ENCODE results near the gene MLLT3.
A peak's percentile ranks its signal among the peaks of the same experiment; 100 is the strongest.
"Not testable (repeated sequence)": the region's sequence is repeated elsewhere in the genome, so short reads cannot be mapped to it uniquely, and the experiment has no call there.

Gene MLLT3

DNA sequence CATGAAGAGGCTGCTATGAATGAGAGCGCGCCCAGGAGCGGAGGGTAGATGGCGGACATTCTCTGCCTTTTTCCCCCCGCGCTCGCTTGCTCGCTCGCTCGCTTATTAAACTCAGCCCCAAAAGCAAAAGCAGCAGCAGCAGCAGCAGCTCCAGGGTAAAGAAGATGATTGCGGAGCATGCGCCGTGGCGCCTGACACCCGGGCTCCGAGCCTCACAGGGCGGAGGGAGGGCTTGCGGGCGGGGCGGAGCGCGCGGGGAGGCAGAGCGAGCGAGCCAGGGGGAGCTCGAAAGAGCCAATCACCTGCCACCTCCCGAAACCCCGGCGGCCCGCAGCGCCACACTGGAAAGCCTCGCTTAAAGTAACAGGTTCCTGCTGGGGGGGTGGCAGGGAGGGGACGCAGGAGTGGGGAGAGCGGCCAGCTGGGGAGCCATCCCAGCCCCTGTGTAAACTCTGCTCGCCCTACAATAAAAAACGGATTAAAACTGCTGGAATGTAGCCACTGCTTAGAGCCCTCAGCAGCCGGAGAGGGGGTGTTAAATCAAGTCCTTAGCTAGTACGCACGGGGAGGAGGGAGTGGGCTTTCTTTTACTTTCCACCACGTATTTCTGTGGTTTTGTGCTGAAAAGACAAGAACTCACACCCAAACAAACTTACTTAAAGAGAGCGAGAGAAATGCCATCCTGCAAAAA, at the start of gene MLLT3:
TSS of gene MLLT3 (minus strand) at position 170 of the 691 bp plus-strand sequence.
- DNase-seq = peak; percentile 90 to 98

- DNase-seq = no peak
These were observed 49.3 kb upstream of the MLLT3 start for GRCh38 chr9:20671635-20672034.

DNA sequence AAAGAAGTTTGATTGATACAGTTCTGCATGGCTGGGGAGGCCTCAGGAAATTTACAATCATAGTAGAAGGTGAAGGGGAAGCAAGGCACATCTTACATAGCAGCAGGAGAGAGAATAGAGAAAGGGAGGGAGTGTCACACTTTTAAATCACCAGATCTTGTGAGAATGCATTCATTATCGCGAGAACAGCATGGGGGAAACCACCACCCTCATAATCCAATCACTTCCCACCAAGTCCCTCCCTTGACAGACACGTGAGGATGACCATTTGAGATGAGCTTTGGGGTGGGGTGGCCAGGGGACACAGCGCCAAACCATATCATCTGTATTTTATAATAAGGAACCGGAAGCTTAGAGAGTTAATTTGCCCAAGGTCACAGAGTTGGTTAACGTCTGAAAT, 48.1 kb upstream of the MLLT3 start:
- DNase-seq = no peak

DNA sequence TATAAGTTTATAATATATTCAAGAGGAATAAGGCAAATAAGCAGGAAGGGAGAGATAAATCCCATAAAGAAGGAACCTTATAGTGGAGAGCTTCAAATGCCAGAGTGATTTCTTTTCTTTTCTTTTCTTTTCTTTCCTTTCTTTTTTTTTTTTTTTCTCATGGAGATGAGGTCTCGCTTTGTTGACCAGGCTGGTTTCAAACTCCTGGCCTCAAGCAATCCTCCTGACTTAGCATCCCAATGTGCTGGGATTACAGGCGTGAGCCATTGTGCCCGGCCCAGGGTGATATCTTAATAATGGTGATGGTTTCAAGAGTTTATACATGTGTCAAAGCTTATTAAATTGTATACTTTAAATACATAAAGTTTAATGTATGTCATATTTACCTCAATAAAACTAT, 42.2 kb upstream of the MLLT3 start:
- DNase-seq = no peak

- no peak for DNase-seq
These were observed 40.8 kb upstream of the MLLT3 start for GRCh38 chr9:20663133-20663532.

- peak in 1 of 2 experiments; percentile 37 for DNase-seq
These were observed 39.9 kb upstream of the MLLT3 start for GRCh38 chr9:20662156-20662555.

GRCh38 chr9:20659474-20659967, 37.2 kb upstream of the MLLT3 start:
- DNase-seq = no peak

- no peak for DNase-seq
These were observed 36.6 kb upstream of the MLLT3 start for GRCh38 chr9:20658677-20659473.

GRCh38 chr9:20658246-20658667, 36.0 kb upstream of the MLLT3 start:
- DNase-seq = not testable (repeated sequence)

GRCh38 chr9:20651939-20652338, 29.6 kb upstream of the MLLT3 start:
- DNase-seq = no peak

GRCh38 chr9:20650750-20651299, 28.5 kb upstream of the MLLT3 start:
- no peak for DNase-seq

- DNase-seq = no peak
These were observed 28.0 kb upstream of the MLLT3 start for GRCh38 chr9:20650313-20650712.

DNA sequence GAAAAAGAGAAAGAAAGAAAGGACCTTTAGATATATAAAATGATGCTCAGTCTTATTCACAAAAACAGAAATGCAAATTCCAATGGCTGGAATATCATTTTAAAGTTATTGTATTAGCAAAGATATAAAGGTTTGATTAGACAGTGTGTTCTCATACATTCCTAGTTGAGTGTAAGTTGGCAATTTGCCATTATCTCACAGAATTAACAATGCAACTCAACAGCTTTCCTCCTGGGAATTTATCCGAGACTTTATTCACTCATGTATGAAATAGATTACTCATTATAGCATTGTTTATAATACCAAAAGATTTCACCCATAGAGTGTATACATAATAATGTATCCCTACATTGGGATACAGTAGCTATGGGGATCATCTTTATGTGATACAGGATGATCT, 27.1 kb upstream of the MLLT3 start:
- peak in 1 of 2 experiments; percentile 62 for DNase-seq

- no peak for DNase-seq
These were observed 24.4 kb upstream of the MLLT3 start for GRCh38 chr9:20646656-20647055.

DNA sequence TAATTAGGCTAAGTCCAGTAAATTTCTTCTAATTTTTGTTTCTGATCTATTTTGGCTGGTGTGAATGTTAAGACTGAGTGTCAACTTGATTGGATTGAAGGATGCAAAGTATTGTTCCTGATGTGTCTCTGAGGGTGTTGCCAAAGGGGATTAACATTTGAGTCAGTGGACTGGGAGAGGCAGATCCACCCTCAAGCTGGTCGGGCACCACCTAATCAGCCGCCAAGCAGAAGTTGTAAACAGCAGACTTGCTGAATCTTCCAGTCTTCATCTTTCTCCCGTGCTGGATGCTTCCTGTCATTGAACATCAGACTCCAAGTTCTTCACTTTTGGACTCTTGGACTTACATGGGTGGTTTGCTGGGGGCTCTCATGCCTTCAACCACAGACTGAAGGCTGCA, 21.4 kb upstream of the MLLT3 start:
- peak in 1 of 2 experiments; percentile 46 for DNase-seq

DNA sequence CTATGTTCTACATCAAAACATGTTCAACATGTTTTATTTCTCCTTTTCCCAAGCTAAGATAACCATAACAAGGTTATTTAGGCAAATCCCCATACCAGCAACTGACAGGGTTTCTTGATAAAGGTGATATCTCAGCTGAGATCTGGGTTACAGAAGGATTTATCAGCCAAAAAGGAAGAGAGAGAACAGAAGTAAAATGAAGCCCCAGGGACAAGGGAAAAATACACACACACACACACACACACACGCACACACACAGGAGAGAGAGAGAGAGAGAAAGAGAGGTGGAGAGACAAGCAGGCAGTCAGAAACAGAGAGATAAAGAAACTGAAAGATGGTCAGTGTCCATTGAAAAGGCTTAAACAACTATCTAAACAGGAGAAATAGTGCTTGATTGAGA, 19.7 kb upstream of the MLLT3 start:
- DNase-seq = no peak

DNA sequence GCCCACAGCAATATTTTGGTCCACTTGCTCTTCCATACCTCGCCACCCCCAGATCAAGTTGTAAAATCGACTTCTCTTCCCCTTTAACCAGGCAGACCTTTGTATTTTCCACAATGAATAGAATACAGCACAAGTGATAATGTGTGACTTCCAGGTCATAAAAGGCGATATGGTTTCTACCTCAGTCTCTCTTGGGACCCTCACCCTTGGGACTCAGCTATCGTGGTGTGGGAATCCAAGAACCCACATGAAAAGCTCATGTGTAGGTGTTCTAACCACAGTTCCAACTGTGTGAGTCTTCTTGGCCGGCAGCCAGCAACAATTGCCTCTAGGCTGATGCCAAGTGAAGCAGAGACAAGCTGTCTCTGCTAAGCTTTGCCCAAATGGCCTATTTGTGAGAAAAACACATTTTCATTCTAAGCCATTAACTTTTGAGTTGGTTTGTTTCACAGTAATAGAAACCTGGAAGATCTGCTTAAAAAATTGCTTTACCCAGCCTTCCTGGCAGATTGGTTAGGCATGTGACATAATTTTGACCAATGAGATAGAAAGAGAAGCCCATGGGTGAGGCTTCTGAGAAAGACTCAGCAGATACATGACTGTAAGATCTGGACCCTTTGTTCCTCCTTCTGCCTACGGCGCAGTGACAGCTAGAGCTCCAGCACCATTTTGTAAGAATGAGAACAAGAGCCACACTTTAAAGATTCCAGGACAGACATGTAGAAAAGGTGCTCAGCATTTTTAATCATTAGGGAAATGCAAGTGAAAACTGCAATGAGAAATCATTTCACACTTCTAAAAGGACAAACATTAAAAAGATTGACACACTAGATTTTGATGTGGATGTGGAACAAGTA, 18.3 kb upstream of the MLLT3 start:
- DNase-seq = peak; percentile 97 to 99

DNA sequence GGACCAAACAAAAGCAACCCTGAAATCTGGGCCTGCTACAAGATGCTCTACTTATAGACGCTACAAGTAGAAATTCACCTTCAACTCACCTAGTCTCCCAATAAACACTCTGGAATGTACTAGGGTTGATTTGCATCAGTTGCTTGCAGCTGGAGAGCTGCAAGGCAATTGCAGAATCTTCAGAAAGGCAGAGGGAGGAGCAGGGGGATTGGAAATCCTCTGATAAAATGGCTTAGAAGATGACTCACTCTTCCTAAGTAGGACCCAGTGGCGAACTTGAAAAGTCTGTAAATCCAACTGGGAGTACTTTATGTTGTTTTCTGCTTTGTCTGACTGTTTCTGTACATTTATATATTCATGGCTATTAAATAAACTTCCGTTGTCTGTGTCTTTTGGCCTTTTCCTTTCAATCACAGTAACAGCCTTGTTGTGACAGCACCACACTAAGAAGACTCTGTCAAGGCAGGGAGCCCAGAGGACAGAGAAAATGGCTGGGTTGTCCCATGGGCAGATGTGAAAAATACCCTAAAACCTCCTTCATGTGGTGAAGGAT, 14.7 kb upstream of the MLLT3 start:
- DNase-seq = no peak

DNA sequence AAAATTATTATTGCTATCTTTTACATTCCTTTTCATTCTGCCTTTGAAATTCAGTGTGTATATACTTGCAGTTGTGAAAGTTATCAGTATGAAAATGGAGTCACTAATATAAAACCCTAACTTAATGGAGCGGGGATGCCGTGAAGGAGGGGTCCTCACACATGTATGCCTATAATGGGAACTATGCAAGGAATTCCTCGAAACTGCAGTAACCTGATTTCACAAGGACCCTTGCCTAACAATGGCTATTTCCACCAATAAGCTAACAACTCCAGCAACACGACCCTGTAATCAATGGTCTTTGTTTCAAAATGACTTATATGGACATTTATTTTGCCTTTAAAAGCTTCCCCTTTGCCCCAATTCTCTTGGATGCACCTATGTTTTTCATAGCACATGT, 12.6 kb upstream of the MLLT3 start:
- no peak for DNase-seq

DNA sequence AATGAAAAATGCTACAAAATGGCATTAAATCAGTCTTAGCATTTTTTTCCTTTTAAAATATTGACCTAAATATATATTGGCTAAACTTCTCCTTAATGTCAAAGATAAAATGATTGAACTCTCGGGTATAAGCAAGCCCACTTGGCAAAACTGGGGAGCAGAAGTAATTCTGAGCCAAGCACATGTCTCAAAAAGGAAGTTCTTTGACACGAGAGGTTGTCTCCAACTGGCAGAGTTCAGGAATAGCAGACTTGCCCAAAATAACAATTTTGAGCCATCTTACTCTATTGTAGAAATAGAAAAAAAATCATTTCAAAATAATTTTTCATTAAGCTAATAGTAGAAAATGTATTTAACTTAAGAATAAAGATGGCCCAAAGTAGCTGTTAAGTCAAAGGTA, 10.4 kb upstream of the MLLT3 start:
- DNase-seq = no peak

- DNase-seq = no peak
These were observed 8.1 kb upstream of the MLLT3 start for GRCh38 chr9:20630241-20630943.

GRCh38 chr9:20625003-20625349, 2.7 kb upstream of the MLLT3 start:
- DNase-seq = no peak
